Right lobe of liver (tissue), 6 donors: Measurements from ENCODE around the gene VRK3. TPM values are rescaled to one million over a fixed set of nuclear protein-coding genes. Genes with fewer than 3 reads are reported as not detected.
A peak's percentile ranks its signal among the peaks of the same experiment; 100 is the strongest.

Experiments
- ATAC-seq, 4 donors: fragments of 200-7000 bp; cut with Tn5 transposase; one replicate each; pipeline ENCODE4 v1.9.1; 2020; ENCODE audit warnings: mild to moderate bottlenecking in 4 of 4, moderate library complexity in 4 of 4
- DNase-seq, 3 donors: peaks; one replicate each; pipeline ENCODE4 v3.0.0-alpha.2; 2020
- H3K27ac ChIP-seq, 3 donors: fragments of 200-600 bp; one replicate each; pipeline ENCODE4 v1.8.0; 2022
- H3K27me3 ChIP-seq, 2 donors: fragments of 200-600 bp; one replicate each; pipeline ENCODE4 v1.8.0; 2022
- H3K36me3 ChIP-seq, 4 donors: fragments of 200-600 bp; sonication (generic) in 1 of 4; one replicate each; pipeline versions ENCODE4 v1.5.1 to v1.8.0; 2017 to 2022; ENCODE audit warnings: control low read depth in 1 of 4
- H3K4me1 ChIP-seq, 4 donors: fragments of 200-600 bp; sonication (generic) in 1 of 4; one replicate each; pipeline versions ENCODE4 v1.5.1 to v1.8.0; 2017 to 2022; ENCODE audit warnings: control low read depth in 1 of 4
- H3K4me3 ChIP-seq, 3 donors: fragments of 200-600 bp; one replicate each; pipeline ENCODE4 v1.8.0; 2022
- H3K9me3 ChIP-seq, 4 donors: fragments of 200-600 bp; sonication (generic) in 1 of 4; one replicate each; pipeline versions ENCODE4 v1.5.1 to v1.8.0; 2017 to 2022; ENCODE audit warnings: control low read depth in 1 of 4
- CTCF ChIP-seq, 4 donors: fragments of 200-600 bp in 3 of 4; fragments of 450-650 bp in 1 of 4; IDR thresholded peaks; one replicate each; pipeline versions ENCODE4 v1.5.1 to v1.8.0; 2016 to 2022; ENCODE audit warnings: antibody characterized with exemption in 4 of 4, mild to moderate bottlenecking in 2 of 4
- POLR2A ChIP-seq: fragments of 450-650 bp; IDR thresholded peaks from one replicate; pipeline ENCODE4 v1.6.1; 2017; ENCODE audit warnings: antibody characterized with exemption, mild to moderate bottlenecking
- WGBS: methylation state at CpG from one replicate; pipeline ENCODE4 v1.1.6; 2018; ENCODE audit warnings: low coverage, low lambda C conversion rate; ENCODE audit not compliant: insufficient coverage; ENCODE audit errors: missing lambda C conversion rate; 5-methylcytosine and 5-hydroxymethylcytosine counted together
- intact Hi-C, 2 donors: fragments of 100-400 bp; cut with DNase I; formaldehyde crosslinking; loops; one replicate each; pipeline versions ENCODE4 v1.11.2 to v1.14.1; 2022
- total RNA-seq, 6 experiments: library from RNA; depleted of rRNA in 2 of 6; stranded (reverse); fragments of >200 nt in 2 of 6; fragmentation: NEBNext Ultra II Directional in 3 of 6; extraction: Animal tissue kit (Norgen Biotek cat#: 25700) in 3 of 6; gene quantifications; one replicate each; pipeline versions ENCODE4 v1.1.0 to v1.2.4, GENCODE V29; 2016 to 2023
- donor health status: DM: no; HTN: yes; CAD: no.
- donor health status: DM: no; HTN: no; CAD: no.
- donor health status: DM: no; HTN: no; CAD: no.
- donor health status: DM: no; HTN: yes; CAD: no.
- donor health status: DM: no; HTN: yes; CAD: no.

Gene VRK3
- total RNA-seq, 6 experiments from 2014 or later = 29.6 to 44.2 (median 33.0) TPM

- Histone ChIP-seq H3K4me3 (peak within 1 kb of the TSS; percentile 78 to 100 (median 91)), H3K36me3 (peaks cover 0 to under 1% (median 0%) of the 10 kb centered on the region in 4 donors), H3K27me3 (no peaks in the 10 kb centered on the region), H3K9me3 (no peaks in the 10 kb centered on the region), H3K27ac (peak within 1 kb of the TSS; percentile 74 to 91 (median 86)), H3K4me1 (peaks cover 0 to 27% (median 11%) of the 10 kb centered on the region in 4 donors)
- intact Hi-C loops = no loop called here
- peak; percentile 95 to 96 (median 95) for DNase-seq
- 13% methylated on average over 40 of the region's 45 CpGs for WGBS
- TF ChIP-seq POLR2A = peak; percentile 44
- TF ChIP-seq CTCF (IDR thresholded peaks at IDR 0.05) = no peak
- peak; percentile 83 to 88 (median 85) for ATAC-seq
Measured at GRCh38 chr19:50025794-50026549, 800 bp upstream of the VRK3 start, which contains the start of gene ZNF473. Gene ZNF473, plus strand, starts transcription at chr19:50026005. Its CDS starts 5,078 bp downstream, at chr19:50031083.

GRCh38 chr19:50024719-50025021 is 502 bp downstream of the VRK3 start:
- WGBS = 0% methylated on average over 1 of the region's 10 CpGs
- H3K27ac ChIP-seq = peak overlapping the region; percentile 74 to 91 (median 86)
- ATAC-seq = peak in 2 of 4 donors; percentile 1 to 2

GRCh38 chr19:50022823-50023222 is 2.3 kb downstream of the VRK3 start:
- 48% methylated on average over 6 of the region's 7 CpGs for WGBS
- H3K36me3 ChIP-seq = peaks cover 0 to 6% (median 0%) of the 10 kb centered on the region in 4 donors
- no peak overlapping the region for H3K4me3 ChIP-seq
- DNase-seq (no peak), ATAC-seq (no peak)
- no peak overlapping the region for H3K27ac ChIP-seq
- no peaks in the 10 kb centered on the region for H3K9me3 ChIP-seq
- H3K27me3 ChIP-seq = no peaks in the 10 kb centered on the region
- H3K4me1 ChIP-seq = peaks cover 0 to 31% (median 13%) of the 10 kb centered on the region in 4 donors
- intact Hi-C loops = no loop called here
- TF ChIP-seq POLR2A (no peak), CTCF (IDR thresholded peaks at IDR 0.05) (no peak)

More at GRCh38 chr19:50024719-50025021, 502 bp downstream of the VRK3 start:
- Histone ChIP-seq H3K4me3 (peak overlapping the region; percentile 78 to 100 (median 91)), H3K36me3 (no peaks in the 10 kb centered on the region), H3K9me3 (no peaks in the 10 kb centered on the region), H3K27me3 (no peaks in the 10 kb centered on the region), H3K4me1 (peaks cover 0 to 30% (median 13%) of the 10 kb centered on the region in 4 donors)
- intact Hi-C loops = no loop called here
- TF ChIP-seq CTCF (IDR thresholded peaks at IDR 0.05) (no peak), POLR2A (no peak)
- no peak for DNase-seq

- Histone ChIP-seq H3K4me1 (peaks cover 0 to 22% (median 11%) of the 10 kb centered on the region in 4 donors), H3K36me3 (peaks cover 0 to 27% (median 5%) of the 10 kb centered on the region in 4 donors), H3K27me3 (no peaks in the 10 kb centered on the region), H3K9me3 (no peaks in the 10 kb centered on the region), H3K27ac (no peak overlapping the region), H3K4me3 (no peak overlapping the region)
- DNase-seq = no peak
- ATAC-seq = peak in 1 of 4 donors; percentile 5
- intact Hi-C loops = no loop called here
- WGBS = 51% methylated on average over 5 of the region's 6 CpGs
- TF ChIP-seq CTCF (IDR thresholded peaks at IDR 0.05) (no peak), POLR2A (no peak)
Measured at GRCh38 chr19:50020481-50020880, 4.7 kb downstream of the VRK3 start.
